ENCODE results near the gene RILP. TPM values are rescaled to one million over a fixed set of nuclear protein-coding genes. Genes with fewer than 3 reads are reported as not detected.

The RILP gene
- total RNA-seq, 2 experiments from 2014 or later: 1.0 to 1.1 TPM

- Mint-ChIP-seq H3K27me3 (ENCODE audit: low read depth) (no peaks in the 10 kb centered on the region), H3K4me1 (ENCODE audit: low read depth) (peaks cover 19% of the 10 kb centered on the region), H3K9me3 (peaks cover 7% of the 10 kb centered on the region), H3K36me3 (ENCODE audit: low read depth) (no peaks in the 10 kb centered on the region), H3K27ac (no peak overlapping the region), H3K4me3 (no peak overlapping the region)
- CTCF ChIA-PET: no interaction called here
- intact Hi-C loops (cut with micrococcal nuclease): no loop called here
- DNase-seq: no peak
Observed at GRCh38 chr17:1605681-1606351, 43.9 kb downstream of the RILP start.

- H3K27me3 Mint-ChIP-seq (ENCODE audit: low read depth): no peaks in the 10 kb centered on the region
- H3K4me3 Mint-ChIP-seq: no peak overlapping the region
- peaks cover 19% of the 10 kb centered on the region for H3K4me1 Mint-ChIP-seq (ENCODE audit: low read depth)
- peaks cover 7% of the 10 kb centered on the region for H3K9me3 Mint-ChIP-seq
- H3K36me3 Mint-ChIP-seq (ENCODE audit: low read depth): no peaks in the 10 kb centered on the region
- H3K27ac Mint-ChIP-seq: no peak overlapping the region
- no peak for DNase-seq
- intact Hi-C loops (cut with micrococcal nuclease): no loop called here
- CTCF ChIA-PET: no interaction called here
Observed at GRCh38 chr17:1604831-1605528, 44.7 kb downstream of the RILP start.

- no peak overlapping the region for H3K4me3 Mint-ChIP-seq
- H3K36me3 Mint-ChIP-seq (ENCODE audit: low read depth): no peaks in the 10 kb centered on the region
- H3K4me1 Mint-ChIP-seq (ENCODE audit: low read depth): peaks cover 4% of the 10 kb centered on the region
Observed at GRCh38 chr17:1601571-1601970, 48.1 kb downstream of the RILP start.

GRCh38 chr17:1598399-1599095, 51.1 kb downstream of the RILP start:
- Mint-ChIP-seq H3K9me3 (peaks cover 7% of the 10 kb centered on the region), H3K4me1 (ENCODE audit: low read depth) (no peaks in the 10 kb centered on the region), H3K27me3 (ENCODE audit: low read depth) (no peaks in the 10 kb centered on the region), H3K36me3 (ENCODE audit: low read depth) (no peaks in the 10 kb centered on the region), H3K4me3 (no peak overlapping the region), H3K27ac (no peak overlapping the region)
- CTCF ChIA-PET: interaction anchor here (0.6 kb wide), 1 partner anchor 32 kb away, joined by 6 read pairs; no protein-coding TSS in a partner anchor
- intact Hi-C loops (cut with micrococcal nuclease): no loop called here
- no peak for DNase-seq

More at GRCh38 chr17:1601571-1601970, 48.1 kb downstream of the RILP start:
- intact Hi-C loops (cut with micrococcal nuclease): no loop called here
- CTCF ChIA-PET: no interaction called here
- H3K27ac Mint-ChIP-seq: no peak overlapping the region
- no peak for DNase-seq
- H3K27me3 Mint-ChIP-seq (ENCODE audit: low read depth): no peaks in the 10 kb centered on the region
- peaks cover 7% of the 10 kb centered on the region for H3K9me3 Mint-ChIP-seq

- CTCF ChIA-PET: interaction anchor here (0.7 kb wide), 1 partner anchor 1389 kb away, joined by 3 read pairs; no protein-coding TSS in a partner anchor
- no peaks in the 10 kb centered on the region for H3K36me3 Mint-ChIP-seq (ENCODE audit: low read depth)
- H3K27me3 Mint-ChIP-seq (ENCODE audit: low read depth): no peaks in the 10 kb centered on the region
- intact Hi-C loops (cut with micrococcal nuclease): no loop called here
- H3K27ac Mint-ChIP-seq: no peak overlapping the region
- H3K9me3 Mint-ChIP-seq: peaks cover 7% of the 10 kb centered on the region
- H3K4me1 Mint-ChIP-seq (ENCODE audit: low read depth): peaks cover 4% of the 10 kb centered on the region
- H3K4me3 Mint-ChIP-seq: no peak overlapping the region
- no peak for DNase-seq
Observed at GRCh38 chr17:1597861-1598342, 51.8 kb downstream of the RILP start.

Other genes starting within 250 kb of the RILP start
- 100 to 1,000 TPM; 528 to 576 TPM for gene YWHAE, start 249.6 kb downstream of the RILP start, total RNA-seq
- gene CRK, start 193.6 kb downstream of the RILP start, total RNA-seq: 10 to 100 TPM; 10.6 to 14.1 TPM
- gene MYO1C, start 157.2 kb downstream of the RILP start, total RNA-seq: 10 to 100 TPM; 14.6 to 14.7 TPM
- gene INPP5K, start 133.3 kb downstream of the RILP start, total RNA-seq: 10 to 100 TPM; 17.1 to 18.2 TPM
- 10 to 100 TPM; 23.4 to 26.6 TPM for gene PITPNA, start 87.1 kb downstream of the RILP start, total RNA-seq
- gene SLC43A2, start 21.0 kb downstream of the RILP start, total RNA-seq: under 1 TPM; 0.12 to 0.14 TPM
- gene SCARF1, start 4.1 kb downstream of the RILP start, total RNA-seq: under 1 TPM; 0.43 to 0.57 TPM
- gene PRPF8, start 35.0 kb upstream of the RILP start, total RNA-seq: 100 to 1,000 TPM; 458 to 479 TPM
- gene TLCD2, start 60.5 kb upstream of the RILP start, total RNA-seq: under 1 TPM; 0.05 TPM
- gene WDR81, start 74.8 kb upstream of the RILP start, total RNA-seq: 1 to 10 TPM; 2.9 to 3.7 TPM
- gene SERPINF2, start 93.0 kb upstream of the RILP start, total RNA-seq: not detected
- gene SERPINF1, start 112.2 kb upstream of the RILP start, total RNA-seq: not detected
- gene SMYD4, start 180.0 kb upstream of the RILP start, total RNA-seq: 10 to 100 TPM; 18.7 to 22.0 TPM
- 100 to 1,000 TPM; 177 to 188 TPM for gene RPA1, start 180.1 kb upstream of the RILP start, total RNA-seq